HepG2 (cell line): ENCODE results near the gene NFATC2. TPM values are rescaled to one million over a fixed set of nuclear protein-coding genes. Genes with fewer than 3 reads are reported as not detected.

Experiments used
- CENPT ChIP-seq: sonication (generic); formaldehyde crosslinking; IDR thresholded peaks from 2 replicates; pipeline ENCODE4 v1.8.0; 2022; ENCODE audit warnings: low read depth, mild to moderate bottlenecking, moderate library complexity, missing genetic modification reagents
- GMEB2 ChIP-seq: IDR thresholded peaks from 2 replicates; pipeline ENCODE4 v1.6.1; 2016; ENCODE audit warnings: missing biosample characterization, missing genetic modification reagents, low read depth
- KDM5A ChIP-seq: fragments of 200-600 bp; sonication (generic); IDR thresholded peaks from 2 replicates; pipeline ENCODE4 v1.7.0; 2018; ENCODE audit warnings: antibody characterized with exemption, mild to moderate bottlenecking, low read length, borderline replicate concordance
- KLF9 ChIP-seq: IDR thresholded peaks from 2 replicates; pipeline ENCODE4 v1.6.1; 2016; ENCODE audit warnings: low read depth
- MIER3 ChIP-seq: IDR thresholded peaks from 2 replicates; pipeline ENCODE4 v1.6.1; 2016; ENCODE audit warnings: missing compliant biosample characterization, borderline replicate concordance
- MTA3 ChIP-seq: sonication (generic); formaldehyde crosslinking; IDR thresholded peaks from 2 replicates; pipeline ENCODE4 v1.4.0; 2020; ENCODE audit warnings: missing genetic modification reagents
- MXD4 ChIP-seq: IDR thresholded peaks from 2 replicates; pipeline ENCODE4 v1.6.1; 2016; ENCODE audit warnings: mild to moderate bottlenecking, missing biosample characterization, missing genetic modification reagents
- NONO ChIP-seq, 2 experiments: fragments of 450-650 bp in 1 of 2; sonication (generic) in 1 of 2; formaldehyde crosslinking in 1 of 2; IDR thresholded peaks in 1 of 2; conservative IDR thresholded peaks in 1 of 2; 2 replicates each; pipeline versions ENCODE4 v1.6.1 to v1.8.0; 2017 to 2022; ENCODE audit warnings: mild to moderate bottlenecking in 1 of 2, missing genetic modification reagents in 1 of 2, moderate library complexity in 1 of 2
- RARA ChIP-seq: IDR thresholded peaks from 2 replicates; pipeline ENCODE4 v1.6.1; 2016; ENCODE audit warnings: missing genetic modification reagents, missing compliant biosample characterization
- RNF219 ChIP-seq: sonication (generic); formaldehyde crosslinking; IDR thresholded peaks from 2 replicates; pipeline ENCODE4 v1.5.0; 2020; ENCODE audit warnings: mild to moderate bottlenecking, missing genetic modification reagents
- RXRA ChIP-seq: sonication (generic); formaldehyde crosslinking; IDR thresholded peaks from 2 replicates; pipeline ENCODE4 v1.5.1; 2020; ENCODE audit warnings: missing genetic modification reagents
- SATB2 ChIP-seq: sonication (generic); formaldehyde crosslinking; IDR thresholded peaks from 2 replicates; pipeline ENCODE4 v1.5.0; 2020; ENCODE audit warnings: missing genetic modification reagents
- SOX6 ChIP-seq, 2 experiments: fragments of 450-650 bp in 1 of 2; sonication (generic) in 1 of 2; formaldehyde crosslinking in 1 of 2; IDR thresholded peaks; 2 replicates each; pipeline versions ENCODE4 v1.4.0 to v1.6.1; 2017 to 2020; ENCODE audit warnings: antibody characterized with exemption in 1 of 2, mild to moderate bottlenecking in 1 of 2, missing genetic modification reagents in 1 of 2
- TERF1 ChIP-seq: sonication (generic); formaldehyde crosslinking; IDR thresholded peaks from 2 replicates; pipeline ENCODE4 v1.8.0; 2022; ENCODE audit warnings: mild to moderate bottlenecking, missing genetic modification reagents, moderate library complexity
- YY1 ChIP-seq: IDR thresholded peaks from 2 replicates; pipeline ENCODE4 v1.6.1; 2011; ENCODE audit warnings: low read length, low read depth, moderate library complexity, mild to moderate bottlenecking; ENCODE audit not compliant: insufficient read depth, insufficient replicate concordance
- ZFP90 ChIP-seq: sonication (generic); formaldehyde crosslinking; IDR thresholded peaks from 2 replicates; pipeline ENCODE4 v1.8.0; 2022; ENCODE audit warnings: missing genetic modification reagents, mild to moderate bottlenecking, inconsistent platforms, borderline replicate concordance
- ZNF225 ChIP-seq: sonication (generic); formaldehyde crosslinking; IDR thresholded peaks from 2 replicates; pipeline ENCODE4 v1.4.0; 2020; ENCODE audit warnings: mild to moderate bottlenecking, missing genetic modification reagents
- ZNF276 ChIP-seq: sonication (generic); formaldehyde crosslinking; IDR thresholded peaks from 2 replicates; pipeline ENCODE4 v1.4.0; 2020; ENCODE audit warnings: mild to moderate bottlenecking, low read depth, missing genetic modification reagents
- ZNF335 ChIP-seq: sonication (generic); formaldehyde crosslinking; IDR thresholded peaks from 2 replicates; pipeline ENCODE4 v1.4.0; 2020; ENCODE audit warnings: missing genetic modification reagents
- ZNF441 ChIP-seq: sonication (generic); formaldehyde crosslinking; IDR thresholded peaks from 2 replicates; pipeline ENCODE4 v1.7.0; 2021; ENCODE audit warnings: missing genetic modification reagents, borderline replicate concordance
- ZZZ3 ChIP-seq: sonication (generic); formaldehyde crosslinking; IDR thresholded peaks from 2 replicates; pipeline ENCODE4 v1.4.0; 2020; ENCODE audit warnings: missing genetic modification reagents, mild to moderate bottlenecking, borderline replicate concordance
- polyA plus RNA-seq, 8 experiments: library from polyadenylated mRNA; depleted of rRNA in 3 of 8; stranded (reverse) in 7 of 8; unstranded in 1 of 8; fragments of >200 nt; fragmentation: Illumina TruSeq in 4 of 8; extraction: Trizol in 4 of 8; gene quantifications; 2 replicates each; pipeline versions ENCODE4 v1.2.1 to v1.2.3, GENCODE V29; 2011 to 2016; ENCODE audit warnings: low read depth in 4 of 8, missing spikeins in 1 of 8, mixed read lengths in 1 of 8; ENCODE audit not compliant: insufficient read depth in 1 of 8
- total RNA-seq, 5 experiments: library from RNA; depleted of rRNA; stranded (reverse); fragments of >200 nt; fragmentation: Illumina TruSeq; extraction: Trizol; gene quantifications; 2 replicates each; pipeline ENCODE4 v1.2.3, GENCODE V29; 2016; ENCODE audit warnings: low read depth in 1 of 5

Gene NFATC2
- total and polyA plus RNA-seq, 2 of the 13 experiments (the other 11 are each of a cell fraction or from before 2014, with no cell fraction given), result 1.9 to 3.3 TPM

GRCh38 chr20:51542033-51542570 lies 417 bp downstream of the NFATC2 start (continued):
- no peak for TF ChIP-seq SATB2 (CRISPR knock-in tag)
- no peak for TF ChIP-seq NONO (IDR thresholded peaks at IDR 0.05)
- no peak for TF ChIP-seq NONO (CRISPR knock-in tag; conservative IDR thresholded peaks at IDR 0.05)
- TF ChIP-seq ZFP90 (CRISPR knock-in tag), result no peak
- no peak for TF ChIP-seq RARA
- peak; percentile 63; the same call in 1 of the 2 replicates for TF ChIP-seq KLF9 (CRISPR knock-in tag)
- TF ChIP-seq RNF219 (CRISPR knock-in tag), result no peak
- 0 out of 2 replicates have a peak, but pooled peaks have one; percentile 33 for TF ChIP-seq MTA3
- no peak for TF ChIP-seq ZNF335
- TF ChIP-seq ZNF225 (CRISPR knock-in tag), result peak; percentile 52; the same call in 1 of the 2 replicates
- no peak for TF ChIP-seq MIER3 (CRISPR knock-in tag)
- peak; percentile 55 for TF ChIP-seq RXRA (CRISPR knock-in tag)
- TF ChIP-seq GMEB2, result no peak
- no peak for TF ChIP-seq TERF1
- no peak for TF ChIP-seq CENPT
- peak; percentile 64 for TF ChIP-seq YY1
- no peak for TF ChIP-seq ZZZ3 (CRISPR knock-in tag)
- TF ChIP-seq SOX6 (IDR thresholded peaks at IDR 0.05), result no peak
- TF ChIP-seq SOX6 (CRISPR knock-in tag; IDR thresholded peaks at IDR 0.05), result no peak
- no peak for TF ChIP-seq MXD4 (CRISPR knock-in tag)
- TF ChIP-seq ZNF276, result no peak
- TF ChIP-seq KDM5A, result peak; percentile 42
- TF ChIP-seq ZNF441 (CRISPR knock-in tag), result peak; percentile 9; the same call in 1 of the 2 replicates
